ENCODE data around the gene ACTL6B. TPM values are rescaled to one million over a fixed set of nuclear protein-coding genes. Genes with fewer than 3 reads are reported as not detected.

Gene ACTL6B
- total and polyA plus RNA-seq, 10 donors = not detected

- Histone ChIP-seq H3K4me1 (peaks cover 7 to 68% (median 41%) of the 10 kb centered on the region in 6 donors), H3K4me3 (no peak overlapping the region), H3K27ac (peak overlapping the region in 6 of 8 donors; percentile 11 to 100 (median 63)), H3K36me3 (peaks cover 0 to 83% (median 79%) of the 10 kb centered on the region in 6 donors), H3K9me3 (no peaks in the 10 kb centered on the region), H3K27me3 (replicated peaks in 1 of 7) (no peaks in the 10 kb centered on the region)
- WGBS, 5 donors = 74 to 83% (median 78%) methylated on average over 13 of the region's 13 CpGs
- intact Hi-C loops (cut with DNase I; ENCODE audit: low total_unique reads) = loop anchor here (10.0 kb wide), 1 partner anchor 65 kb away; the partner anchor contains the start of gene MOSPD3
- DNase-seq = peak; percentile 77
- TF ChIP-seq POLR2AphosphoS5 (IDR thresholded peaks at IDR 0.05) (peak; percentile 15 to 76 (median 44)), POLR2A (IDR thresholded peaks at IDR 0.05) (no peak)
- TF ChIP-seq, protein P1, sequence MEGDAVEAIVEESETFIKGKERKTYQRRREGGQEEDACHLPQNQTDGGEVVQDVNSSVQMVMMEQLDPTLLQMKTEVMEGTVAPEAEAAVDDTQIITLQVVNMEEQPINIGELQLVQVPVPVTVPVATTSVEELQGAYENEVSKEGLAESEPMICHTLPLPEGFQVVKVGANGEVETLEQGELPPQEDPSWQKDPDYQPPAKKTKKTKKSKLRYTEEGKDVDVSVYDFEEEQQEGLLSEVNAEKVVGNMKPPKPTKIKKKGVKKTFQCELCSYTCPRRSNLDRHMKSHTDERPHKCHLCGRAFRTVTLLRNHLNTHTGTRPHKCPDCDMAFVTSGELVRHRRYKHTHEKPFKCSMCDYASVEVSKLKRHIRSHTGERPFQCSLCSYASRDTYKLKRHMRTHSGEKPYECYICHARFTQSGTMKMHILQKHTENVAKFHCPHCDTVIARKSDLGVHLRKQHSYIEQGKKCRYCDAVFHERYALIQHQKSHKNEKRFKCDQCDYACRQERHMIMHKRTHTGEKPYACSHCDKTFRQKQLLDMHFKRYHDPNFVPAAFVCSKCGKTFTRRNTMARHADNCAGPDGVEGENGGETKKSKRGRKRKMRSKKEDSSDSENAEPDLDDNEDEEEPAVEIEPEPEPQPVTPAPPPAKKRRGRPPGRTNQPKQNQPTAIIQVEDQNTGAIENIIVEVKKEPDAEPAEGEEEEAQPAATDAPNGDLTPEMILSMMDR (IDR thresholded peaks at IDR 0.05 in 8 of 11, conservative IDR thresholded peaks at IDR 0.05 in 3 of 11) = no peak
These were observed 23.1 kb upstream of the ACTL6B start for GRCh38 chr7:100679129-100679926.

DNA sequence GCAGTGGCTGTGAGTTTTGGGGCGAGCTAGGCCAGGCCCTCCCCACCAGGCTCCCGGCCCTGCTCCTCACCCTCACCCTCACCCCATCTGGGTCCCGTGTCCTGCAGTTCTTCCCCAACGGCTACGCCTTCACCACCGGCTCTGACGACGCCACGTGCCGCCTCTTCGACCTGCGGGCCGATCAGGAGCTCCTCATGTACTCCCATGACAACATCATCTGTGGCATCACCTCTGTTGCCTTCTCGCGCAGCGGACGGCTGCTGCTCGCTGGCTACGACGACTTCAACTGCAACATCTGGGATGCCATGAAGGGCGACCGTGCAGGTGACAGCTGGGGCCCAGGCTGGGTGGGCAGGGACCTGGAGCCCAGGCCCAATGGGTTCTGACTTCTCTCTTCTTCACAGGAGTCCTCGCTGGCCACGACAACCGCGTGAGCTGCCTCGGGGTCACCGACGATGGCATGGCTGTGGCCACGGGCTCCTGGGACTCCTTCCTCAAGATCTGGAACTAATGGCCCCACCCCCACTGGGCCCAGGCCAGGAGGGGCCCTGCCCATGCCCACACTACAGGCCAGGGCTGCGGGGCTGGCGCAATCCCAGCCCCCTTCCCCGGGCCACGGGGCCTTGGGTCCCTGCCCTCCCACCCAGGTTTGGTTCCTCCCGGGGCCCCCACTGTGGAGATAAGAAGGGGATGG, 22.2 kb upstream of the ACTL6B start:
- peak; percentile 63 to 87 (median 76) for TF ChIP-seq POLR2AphosphoS5 (IDR thresholded peaks at IDR 0.05)
- TF ChIP-seq POLR2A (IDR thresholded peaks at IDR 0.05) = no peak
- TF ChIP-seq, protein P1 (IDR thresholded peaks at IDR 0.05 in 8 of 11, conservative IDR thresholded peaks at IDR 0.05 in 3 of 11) = no peak
- 76 to 85% (median 84%) methylated on average over 21 to 35 of the region's 35 CpGs for WGBS, 5 donors
- Histone ChIP-seq H3K27me3 (replicated peaks in 1 of 7) (no peaks in the 10 kb centered on the region), H3K36me3 (peaks cover 0 to 74% (median 70%) of the 10 kb centered on the region in 6 donors), H3K4me1 (peaks cover 7 to 68% (median 42%) of the 10 kb centered on the region in 6 donors), H3K4me3 (no peak overlapping the region), H3K9me3 (no peaks in the 10 kb centered on the region), H3K27ac (peak overlapping the region in 4 of 8 donors; percentile 58 to 100 (median 100))
- DNase-seq = peak; percentile 81
- intact Hi-C loops (cut with DNase I; ENCODE audit: low total_unique reads) = loop anchor here (10.0 kb wide), 1 partner anchor 64 kb away; the partner anchor contains the start of gene MOSPD3

- peak; percentile 84 for DNase-seq
- Histone ChIP-seq H3K4me1 (peaks cover 7 to 74% (median 49%) of the 10 kb centered on the region in 6 donors), H3K4me3 (peak overlapping the region in 1 of 8 donors; percentile 98), H3K27me3 (replicated peaks in 1 of 7) (no peaks in the 10 kb centered on the region), H3K36me3 (peaks cover 0 to 66% (median 62%) of the 10 kb centered on the region in 6 donors), H3K9me3 (no peaks in the 10 kb centered on the region), H3K27ac (peak overlapping the region in 4 of 8 donors; percentile 99 to 100 (median 100))
- peak in 1 of 3 donors; percentile 65 for TF ChIP-seq POLR2AphosphoS5 (IDR thresholded peaks at IDR 0.05)
- no peak for TF ChIP-seq POLR2A (IDR thresholded peaks at IDR 0.05)
- intact Hi-C loops (cut with DNase I; ENCODE audit: low total_unique reads) = loop anchor here (10.0 kb wide), 1 partner anchor 63 kb away; the partner anchor contains the start of gene MOSPD3
- 85 to 90% (median 87%) methylated on average over 16 to 36 of the region's 36 CpGs for WGBS, 5 donors
These were observed 21.3 kb upstream of the ACTL6B start for GRCh38 chr7:100677308-100678267.
